Astrocyte (in vitro differentiated cells and primary cell): Measurements from ENCODE around the gene PTPRN2.

Experiments
- CTCF ChIP-seq: IDR thresholded peaks from 2 replicates; pipeline ENCODE4 v1.5.1; 2011; ENCODE audit warnings: low read depth, mild to moderate bottlenecking, inconsistent platforms, low read length, moderate library complexity; ENCODE audit not compliant: insufficient read depth
- EZH2 ChIP-seq: IDR thresholded peaks from 2 replicates; pipeline ENCODE4 v1.6.1; 2012; ENCODE audit warnings: mild to moderate bottlenecking, low read length, inconsistent platforms; ENCODE audit not compliant: insufficient read depth

DNA sequence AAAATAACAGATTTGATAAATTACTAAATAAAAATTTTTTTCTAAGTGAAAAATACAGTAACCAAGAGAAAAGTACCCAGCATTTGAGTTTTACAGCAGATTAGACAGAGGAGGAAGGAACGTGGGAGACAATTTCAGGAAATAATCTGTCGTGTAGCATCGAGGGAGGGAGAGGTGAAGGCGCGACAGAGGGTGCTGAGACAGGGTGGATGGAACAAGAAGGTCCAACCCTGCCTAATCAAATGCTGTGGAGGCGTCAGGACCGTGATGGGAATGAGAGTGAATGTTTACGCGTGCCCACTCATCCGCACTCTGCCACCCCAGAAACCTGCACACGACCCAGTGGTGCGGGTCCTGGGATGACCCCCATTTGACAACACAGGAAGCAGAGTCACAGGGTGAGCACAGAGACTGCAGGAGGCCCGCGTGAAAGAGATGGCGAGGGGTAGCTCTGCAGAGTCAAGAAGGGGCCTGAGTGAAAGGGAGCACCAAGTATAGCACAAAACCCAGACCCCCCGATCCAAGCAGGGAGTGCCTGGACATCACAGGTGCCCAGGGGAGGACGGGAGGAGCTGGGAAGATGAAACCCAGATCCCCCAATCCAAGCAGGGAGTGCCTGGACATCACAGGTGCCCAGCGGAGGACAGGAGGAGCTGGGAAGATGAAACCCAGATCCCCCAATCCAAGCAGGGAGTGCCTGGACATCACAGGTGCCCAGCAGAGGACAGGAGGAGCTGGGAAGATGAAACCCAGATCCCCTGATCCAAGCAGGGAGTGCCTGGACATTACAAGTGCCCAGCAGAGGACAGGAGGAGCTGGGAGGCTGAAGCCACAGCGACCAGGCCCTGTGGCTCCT is 691.9 kb downstream of the PTPRN2 start:
- no peak for TF ChIP-seq CTCF
- no peak for TF ChIP-seq EZH2
